Esophagus squamous epithelium (tissue), 4 donors: ENCODE data around the gene EPM2AIP1.

Source experiments
- CTCF ChIP-seq, 6 experiments: fragments of 450-650 bp in 4 of 6; fragments of 200-600 bp in 2 of 6; sonication (generic) in 2 of 6; IDR thresholded peaks; one replicate each; pipeline ENCODE4 v1.5.1; 2016 to 2019; ENCODE audit warnings: antibody characterized with exemption in 6 of 6, mild to moderate bottlenecking in 4 of 6, moderate library complexity in 4 of 6
- POLR2A ChIP-seq, 4 donors: fragments of 450-650 bp; IDR thresholded peaks; one replicate each; pipeline ENCODE4 v1.6.1; 2017; ENCODE audit warnings: antibody characterized with exemption in 4 of 4, mild to moderate bottlenecking in 4 of 4, moderate library complexity in 3 of 4

DNA sequence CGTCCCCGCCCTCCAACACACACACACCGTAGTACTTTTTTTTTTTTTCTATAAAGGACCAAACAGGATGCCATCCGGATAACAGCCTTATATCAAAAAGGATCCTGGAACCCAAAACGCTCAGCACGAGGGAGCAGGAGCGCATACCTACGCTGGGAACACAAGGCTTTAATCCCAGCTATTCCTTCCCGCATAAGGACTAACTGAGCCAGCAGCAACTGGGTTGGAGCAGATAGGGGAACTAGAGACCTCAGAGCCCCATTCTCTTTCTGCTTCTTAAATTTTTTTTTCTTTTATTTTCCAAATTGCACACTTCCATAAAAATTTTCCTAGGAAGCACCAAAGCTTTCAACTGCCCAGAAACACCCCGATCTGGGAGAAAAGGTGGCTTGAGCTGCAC lies 49.3 kb downstream of the EPM2AIP1 start:
- TF ChIP-seq CTCF (IDR thresholded peaks at IDR 0.05) = no peak
- no peak for TF ChIP-seq POLR2A (IDR thresholded peaks at IDR 0.05)
